Activated T-cell treated with anti-CD3 and anti-CD28 coated beads for 48 hours (primary cell): Measurements from ENCODE around the gene LKAAEAR1.

ENCODE experiments used
- DNase-seq: peaks from one replicate; pipeline ENCODE4 v3.0.0-alpha.2; 2020; ENCODE audit warnings: low read depth

LKAAEAR1 gene

GRCh38 chr20:64065062-64065973, 18.9 kb downstream of the LKAAEAR1 start:
- DNase-seq, result no peak

- no peak for DNase-seq
These were observed 20.0 kb downstream of the LKAAEAR1 start for GRCh38 chr20:64064145-64064698.

- DNase-seq, result no peak
These were observed 20.6 kb downstream of the LKAAEAR1 start for GRCh38 chr20:64063389-64064144.

- DNase-seq, result peak; percentile 93
These were observed 21.4 kb downstream of the LKAAEAR1 start, which contains the start of gene TCEA2 for GRCh38 chr20:64062596-64063388. TCEA2 (plus strand) TSS chr20:64063198; CDS start chr20:64063313, 115 bp downstream.

GRCh38 chr20:64062276-64062595, 22.0 kb downstream of the LKAAEAR1 start:
- no peak for DNase-seq

- DNase-seq, result no peak
These were observed 25.7 kb downstream of the LKAAEAR1 start for GRCh38 chr20:64058536-64058935.

GRCh38 chr20:64057628-64058498, 26.3 kb downstream of the LKAAEAR1 start:
- DNase-seq, result peak; percentile 82

- no peak for DNase-seq
These were observed 27.1 kb downstream of the LKAAEAR1 start for GRCh38 chr20:64056889-64057627.

- DNase-seq, result no peak
These were observed 27.6 kb downstream of the LKAAEAR1 start for GRCh38 chr20:64056639-64056888.

GRCh38 chr20:64055893-64056638, 28.1 kb downstream of the LKAAEAR1 start:
- no peak for DNase-seq

GRCh38 chr20:64055396-64055892, 28.8 kb downstream of the LKAAEAR1 start:
- no peak for DNase-seq

- no peak for DNase-seq
These were observed 30.1 kb downstream of the LKAAEAR1 start for GRCh38 chr20:64053841-64054661.

GRCh38 chr20:64052987-64053840, 31.0 kb downstream of the LKAAEAR1 start:
- no peak for DNase-seq

GRCh38 chr20:64052326-64052722, 31.9 kb downstream of the LKAAEAR1 start:
- DNase-seq, result no peak

- DNase-seq, result no peak
These were observed 32.5 kb downstream of the LKAAEAR1 start for GRCh38 chr20:64051561-64052325.

- DNase-seq, result no peak
These were observed 33.2 kb downstream of the LKAAEAR1 start for GRCh38 chr20:64051033-64051452.
